Neuronal stem cell (in vitro differentiated cells): ENCODE results near the gene PRR11.
"Not testable (repeated sequence)": the region's sequence is repeated elsewhere in the genome, so short reads cannot be mapped to it uniquely, and the experiment has no call there.

Experiments used
- DNase-seq: peaks from one replicate; pipeline ENCODE4 v3.0.0-alpha.2; 2013; ENCODE audit warnings: low spot score
- H2AFZ ChIP-seq: one replicate; pipeline ENCODE4 v1.6.1; 2013; ENCODE audit warnings: mild to moderate bottlenecking, low read length, inconsistent platforms
- H2AK5ac ChIP-seq: 2 replicates; pipeline ENCODE4 v1.6.1; 2013; ENCODE audit warnings: low read depth, mild to moderate bottlenecking, inconsistent platforms, low read length, moderate library complexity, mixed read lengths
- H2BK120ac ChIP-seq: 2 replicates; pipeline ENCODE4 v1.6.1; 2013; ENCODE audit warnings: low read depth, mild to moderate bottlenecking, inconsistent platforms, low read length, moderate library complexity, mixed read lengths
- H2BK12ac ChIP-seq: one replicate; pipeline ENCODE4 v1.6.1; 2013; ENCODE audit warnings: low read length, inconsistent platforms
- H2BK15ac ChIP-seq: 2 replicates; pipeline ENCODE4 v1.6.1; 2013; ENCODE audit warnings: mild to moderate bottlenecking, low read length, inconsistent platforms, mixed read lengths
- H2BK5ac ChIP-seq: one replicate; pipeline ENCODE4 v1.6.1; 2013; ENCODE audit warnings: inconsistent platforms, mild to moderate bottlenecking, low read length, moderate library complexity
- H3K14ac ChIP-seq: one replicate; pipeline ENCODE4 v1.6.1; 2013; ENCODE audit warnings: low read length, inconsistent platforms
- H3K18ac ChIP-seq: 2 replicates; pipeline ENCODE4 v1.6.1; 2013; ENCODE audit warnings: low read length, inconsistent platforms
- H3K23ac ChIP-seq: 2 replicates; pipeline ENCODE4 v1.6.1; 2013; ENCODE audit warnings: low read depth, mild to moderate bottlenecking, mixed read lengths, low read length, inconsistent platforms; ENCODE audit not compliant: poor library complexity
- H3K27ac ChIP-seq: replicated peaks from 3 replicates; pipeline ENCODE4 v1.5.1; 2013; ENCODE audit warnings: low read length, inconsistent platforms
- H3K27me3 ChIP-seq, 3 experiments: 2 replicates each; pipeline ENCODE4 v1.6.1; 2013; ENCODE audit warnings: low read length in 3 of 3, mild to moderate bottlenecking in 2 of 3, inconsistent platforms in 1 of 3, low read depth in 1 of 3, mixed read lengths in 1 of 3, moderate library complexity in 1 of 3; ENCODE audit not compliant: control insufficient read depth in 3 of 3, insufficient read depth in 3 of 3
- H3K36me3 ChIP-seq, 2 donors: replicated peaks in 1 of 2; 2 replicates each; pipeline ENCODE4 v1.6.1; 2013; ENCODE audit warnings: low read length in 2 of 2; ENCODE audit not compliant: control insufficient read depth in 2 of 2, insufficient read depth in 2 of 2
- H3K4ac ChIP-seq: 2 replicates; pipeline ENCODE4 v1.6.1; 2013; ENCODE audit warnings: inconsistent platforms, mild to moderate bottlenecking, low read length, moderate library complexity
- H3K4me1 ChIP-seq, 2 donors: 1 replicate in 1 of 2; 2 replicates in 1 of 2; pipeline ENCODE4 v1.6.1; 2013; ENCODE audit warnings: low read length in 2 of 2, low read depth in 1 of 2; ENCODE audit not compliant: control insufficient read depth in 2 of 2, insufficient read depth in 1 of 2
- H3K4me2 ChIP-seq: one replicate; pipeline ENCODE4 v1.6.1; 2013; ENCODE audit warnings: mild to moderate bottlenecking, low read length, inconsistent platforms; ENCODE audit not compliant: insufficient read depth, poor library complexity, severe bottlenecking
- H3K4me3 ChIP-seq, 2 donors: 2 replicates each; pipeline ENCODE4 v1.5.1; 2013; ENCODE audit warnings: low read length in 2 of 2, mild to moderate bottlenecking in 2 of 2, inconsistent platforms in 1 of 2, moderate library complexity in 1 of 2
- H3K79me1 ChIP-seq: one replicate; pipeline ENCODE4 v1.6.1; 2013; ENCODE audit warnings: low read depth, mild to moderate bottlenecking, inconsistent platforms, low read length, moderate library complexity
- H3K9ac ChIP-seq: one replicate; pipeline ENCODE4 v1.6.1; 2013; ENCODE audit warnings: mild to moderate bottlenecking, low read depth, low read length, inconsistent platforms; ENCODE audit not compliant: poor library complexity
- H3K9me3 ChIP-seq, 2 donors: replicated peaks in 1 of 2; 2 replicates each; pipeline versions ENCODE3 to v1.6.1; 2013; ENCODE audit warnings: low read length in 2 of 2, mild to moderate bottlenecking in 2 of 2, inconsistent platforms in 1 of 2, low read depth in 1 of 2, mixed read lengths in 1 of 2, moderate library complexity in 1 of 2; ENCODE audit not compliant: control insufficient read depth in 2 of 2, insufficient read depth in 1 of 2
- H4K8ac ChIP-seq: one replicate; pipeline ENCODE4 v1.6.1; 2013; ENCODE audit warnings: low read depth, mild to moderate bottlenecking, inconsistent platforms, low read length, moderate library complexity
- H4K91ac ChIP-seq: one replicate; pipeline ENCODE4 v1.6.1; 2013; ENCODE audit warnings: low read length, low read depth, mild to moderate bottlenecking, inconsistent platforms; ENCODE audit not compliant: poor library complexity
- WGBS, 2 donors: extraction: QIAGEN DNeasy Blood & Tissue Kit; methylation state at CpG; one replicate each; pipeline ENCODE4 v1.1.7; 2013; ENCODE audit warnings: missing lambda C conversion rate in 2 of 2, mixed read lengths in 1 of 2; ENCODE audit not compliant: insufficient read length in 2 of 2, insufficient replicate concordance in 1 of 2; ENCODE audit errors: extremely low coverage in 2 of 2; 5-methylcytosine and 5-hydroxymethylcytosine counted together

Gene PRR11

GRCh38 chr17:59129814-59130213 is 25.7 kb upstream of the PRR11 start:
- Histone ChIP-seq H3K36me3 (peaks cover 5 to 93% of the 10 kb centered on the region in 2 donors), H2BK12ac (no peak overlapping the region)

GRCh38 chr17:59131131-59131530 is 24.4 kb upstream of the PRR11 start:
- H3K9me3 ChIP-seq, result peaks cover 0 to 3% of the 10 kb centered on the region in 2 donors
- H2BK120ac ChIP-seq, result no peak overlapping the region
- H3K18ac ChIP-seq, result no peak overlapping the region
- H2BK5ac ChIP-seq, result no peak overlapping the region
- no peak overlapping the region for H2AK5ac ChIP-seq
- H2BK15ac ChIP-seq, result no peak overlapping the region
- H3K9ac ChIP-seq, result no peak overlapping the region
- H3K4ac ChIP-seq, result no peak overlapping the region
- H3K23ac ChIP-seq, result no peak overlapping the region
- no peak overlapping the region for H3K4me2 ChIP-seq
- H4K91ac ChIP-seq, result no peak overlapping the region
- no peak overlapping the region for H2AFZ ChIP-seq
- no peaks in the 10 kb centered on the region for H3K4me1 ChIP-seq
- no peak overlapping the region for H2BK12ac ChIP-seq
- no peaks in the 10 kb centered on the region for H3K27me3 ChIP-seq
- no peak for DNase-seq
- H3K36me3 ChIP-seq, result peaks cover 5 to 91% of the 10 kb centered on the region in 2 donors
- no peak overlapping the region for H3K4me3 ChIP-seq
- no CpG with 5 or more reads among the region's 1 CpG for WGBS, 2 donors
- no peak overlapping the region for H3K14ac ChIP-seq
- no peak overlapping the region for H3K27ac ChIP-seq
- H3K79me1 ChIP-seq, result peaks cover 6% of the 10 kb centered on the region
- no peak overlapping the region for H4K8ac ChIP-seq

More at GRCh38 chr17:59129814-59130213, 25.7 kb upstream of the PRR11 start:
- H3K9me3 ChIP-seq, result peaks cover 0 to 4% of the 10 kb centered on the region in 2 donors
- H2BK5ac ChIP-seq, result no peak overlapping the region
- H3K27ac ChIP-seq, result no peak overlapping the region
- no peak overlapping the region for H4K91ac ChIP-seq
- no CpG with 5 or more reads among the region's 2 CpGs for WGBS, 2 donors
- no peak overlapping the region for H3K9ac ChIP-seq
- no peak overlapping the region for H2AK5ac ChIP-seq
- no peak overlapping the region for H2BK15ac ChIP-seq
- no peak overlapping the region for H3K4me2 ChIP-seq
- H3K18ac ChIP-seq, result no peak overlapping the region
- no peak overlapping the region for H2AFZ ChIP-seq
- no peak overlapping the region for H2BK120ac ChIP-seq
- H3K4ac ChIP-seq, result no peak overlapping the region
- no peaks in the 10 kb centered on the region for H3K27me3 ChIP-seq
- peaks cover 6% of the 10 kb centered on the region for H3K79me1 ChIP-seq
- no peak overlapping the region for H3K4me3 ChIP-seq
- H3K4me1 ChIP-seq, result no peaks in the 10 kb centered on the region
- H4K8ac ChIP-seq, result no peak overlapping the region
- no peak overlapping the region for H3K14ac ChIP-seq
- DNase-seq, result no peak
- H3K23ac ChIP-seq, result no peak overlapping the region

- not testable (repeated sequence) for H3K4me3 ChIP-seq, H3K27ac ChIP-seq, H3K9me3 ChIP-seq, H4K91ac ChIP-seq, H3K18ac ChIP-seq, DNase-seq, H3K23ac ChIP-seq, H3K4me1 ChIP-seq, H3K4me2 ChIP-seq, H4K8ac ChIP-seq, H3K14ac ChIP-seq, H2BK5ac ChIP-seq, H2BK12ac ChIP-seq, H3K79me1 ChIP-seq, H3K27me3 ChIP-seq, H3K4ac ChIP-seq, H2BK15ac ChIP-seq, H2AFZ ChIP-seq, H2AK5ac ChIP-seq, H3K9ac ChIP-seq, H2BK120ac ChIP-seq
- H3K36me3 ChIP-seq, result peaks cover 3 to 75% of the 10 kb centered on the region in 2 donors
- WGBS, 2 donors, result no CpG with 5 or more reads among the region's 10 CpGs
These were observed 17.2 kb upstream of the PRR11 start for GRCh38 chr17:59138339-59138738.

GRCh38 chr17:59139939-59140338 is 15.6 kb upstream of the PRR11 start:
- Histone ChIP-seq H3K9ac (no peak overlapping the region), H2BK5ac (no peak overlapping the region), H2BK15ac (no peak overlapping the region), H2AK5ac (no peak overlapping the region), H3K4me3 (no peak overlapping the region), H2AFZ (no peak overlapping the region), H2BK12ac (no peak overlapping the region), H3K79me1 (peaks cover 5% of the 10 kb centered on the region), H3K36me3 (peaks cover 3 to 76% of the 10 kb centered on the region in 2 donors), H4K8ac (no peak overlapping the region), H3K23ac (no peak overlapping the region), H2BK120ac (no peak overlapping the region), H3K18ac (no peak overlapping the region), H3K9me3 (peaks cover 2 to 5% of the 10 kb centered on the region in 2 donors), H3K27me3 (no peaks in the 10 kb centered on the region), H3K4ac (no peak overlapping the region), H3K4me2 (no peak overlapping the region), H4K91ac (no peak overlapping the region), H3K14ac (no peak overlapping the region), H3K4me1 (no peaks in the 10 kb centered on the region), H3K27ac (no peak overlapping the region)
- no CpG with 5 or more reads among the region's 4 CpGs for WGBS, 2 donors
- DNase-seq, result no peak
